Smooth muscle cell (in vitro differentiated cells): ENCODE measurements around the gene DCTN2. TPM values are rescaled to one million over a fixed set of nuclear protein-coding genes. Genes with fewer than 3 reads are reported as not detected.

ENCODE experiments used
- DNase-seq: peaks from one replicate; lab custom pipeline; 2025; ENCODE audit not compliant: unreplicated experiment; lab: John Stamatoyannopoulos, UW
- H2AFZ ChIP-seq: fragments of 200-600 bp; sonication (generic); 2 replicates; pipeline ENCODE4 v1.6.0; 2016; ENCODE audit warnings: antibody characterized with exemption, low read depth, mild to moderate bottlenecking
- H3F3A ChIP-seq: fragments of 200-600 bp; sonication (generic); 2 replicates; pipeline ENCODE4 v1.6.0; 2017; ENCODE audit warnings: antibody characterized with exemption, low read depth
- H3K27ac ChIP-seq: fragments of 200-600 bp; sonication (generic); 2 replicates; pipeline ENCODE4 v1.5.1; 2016; ENCODE audit warnings: low read depth, mild to moderate bottlenecking
- H3K27me3 ChIP-seq: fragments of 200-600 bp; sonication (generic); 2 replicates; pipeline ENCODE4 v1.6.1; 2016; ENCODE audit warnings: low read depth, mild to moderate bottlenecking
- H3K36me3 ChIP-seq: fragments of 200-600 bp; sonication (generic); 2 replicates; pipeline ENCODE4 v1.5.1; 2016; ENCODE audit warnings: low read depth
- H3K4me1 ChIP-seq: fragments of 200-600 bp; sonication (generic); 2 replicates; pipeline ENCODE4 v1.5.1; 2016; ENCODE audit warnings: low read depth
- H3K4me2 ChIP-seq: fragments of 200-600 bp; sonication (generic); 2 replicates; pipeline ENCODE4 v1.6.0; 2016; ENCODE audit warnings: mild to moderate bottlenecking
- H3K4me3 ChIP-seq: fragments of 200-600 bp; sonication (generic); 2 replicates; pipeline ENCODE4 v1.5.1; 2016; ENCODE audit warnings: mild to moderate bottlenecking
- H3K79me2 ChIP-seq: fragments of 200-600 bp; sonication (generic); 2 replicates; pipeline ENCODE4 v1.6.0; 2016; ENCODE audit warnings: low read depth, mild to moderate bottlenecking
- H3K9ac ChIP-seq: fragments of 200-600 bp; sonication (generic); 2 replicates; pipeline ENCODE4 v1.6.0; 2016; ENCODE audit warnings: low read depth
- H3K9me3 ChIP-seq: fragments of 200-600 bp; sonication (generic); replicated peaks from 2 replicates; pipeline ENCODE4 v1.5.1; 2016; ENCODE audit warnings: low read depth
- H4K20me1 ChIP-seq: fragments of 200-600 bp; sonication (generic); 2 replicates; pipeline ENCODE4 v1.6.0; 2016; ENCODE audit warnings: low read depth
- CTCF ChIP-seq: fragments of 200-600 bp; sonication (generic); IDR thresholded peaks from 2 replicates; pipeline ENCODE4 v1.5.1; 2017; ENCODE audit warnings: borderline replicate concordance, mild to moderate bottlenecking, antibody characterized with exemption; ENCODE audit not compliant: insufficient read depth, poor library complexity, severe bottlenecking
- WGBS: methylation state at CpG from one replicate; pipeline ENCODE4 v1.1.7; 2016; ENCODE audit warnings: low lambda C conversion rate; 5-methylcytosine and 5-hydroxymethylcytosine counted together
- polyA plus RNA-seq: library from polyadenylated mRNA; unstranded; fragments of >200 nt; fragmentation: Nextera tagmentation; extraction: Ambion mirVana; gene quantifications from 2 replicates; pipeline ENCODE4 v1.2.1, GENCODE V29; 2016
- total RNA-seq: library from RNA; depleted of rRNA; stranded (reverse); fragments of >200 nt; gene quantifications from 2 replicates; pipeline ENCODE4 v1.2.3, GENCODE V29; 2014

Gene DCTN2
- total and polyA plus RNA-seq, 2 experiments from 2014 or later, result 107 to 119 TPM

DNA sequence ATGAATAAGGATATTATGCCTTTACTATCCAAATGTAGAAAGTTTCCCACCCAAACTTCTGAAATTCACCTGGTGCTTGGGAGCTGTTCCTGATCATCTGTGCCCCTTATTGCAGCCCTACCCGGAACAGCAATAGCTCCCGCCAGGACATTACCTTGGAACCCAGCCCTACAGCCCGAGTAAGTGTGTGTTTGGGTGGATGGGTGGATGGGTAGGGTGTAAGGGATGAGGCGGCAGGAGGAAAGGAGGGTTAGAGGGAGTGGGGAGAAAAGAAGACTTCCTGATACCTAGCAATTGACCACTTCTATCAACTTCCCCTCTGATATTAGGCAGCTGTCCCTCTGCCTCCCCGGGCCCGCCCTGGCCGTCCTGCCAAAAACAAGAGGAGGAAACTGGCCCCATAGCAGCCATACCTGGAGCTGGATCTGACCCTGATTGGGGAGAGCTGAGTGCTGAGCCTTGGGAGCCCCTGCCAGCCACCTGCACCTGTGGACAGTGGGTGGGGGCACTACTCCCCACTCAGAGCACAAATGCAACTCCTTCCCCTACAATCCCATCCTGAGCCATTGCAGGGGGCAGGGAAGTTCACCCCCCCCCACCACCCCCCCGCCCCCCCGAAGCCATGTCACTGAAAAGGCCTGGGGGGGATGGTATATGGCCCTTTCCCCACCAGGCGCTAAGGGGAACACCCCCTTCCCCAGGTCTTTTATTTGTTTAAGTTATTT lies 18.0 kb downstream of the DCTN2 start:
- no peak for TF ChIP-seq CTCF
- H3K4me1 ChIP-seq, result peaks cover 3% of the 10 kb centered on the region
- no peak overlapping the region for H3K27ac ChIP-seq
- peaks cover 11% of the 10 kb centered on the region for H3K36me3 ChIP-seq
- H4K20me1 ChIP-seq, result peaks cover 35% of the 10 kb centered on the region
- no peaks in the 10 kb centered on the region for H3K27me3 ChIP-seq
- H3K9ac ChIP-seq, result no peak overlapping the region
- H2AFZ ChIP-seq, result no peak overlapping the region
- 94% methylated on average over 10 of the region's 10 CpGs for WGBS
- peaks cover 39% of the 10 kb centered on the region for H3F3A ChIP-seq
- H3K9me3 ChIP-seq, result no peaks in the 10 kb centered on the region
- DNase-seq, result no peak
- H3K4me2 ChIP-seq, result no peak overlapping the region
- peaks cover 18% of the 10 kb centered on the region for H3K79me2 ChIP-seq
- H3K4me3 ChIP-seq, result no peak overlapping the region

DNA sequence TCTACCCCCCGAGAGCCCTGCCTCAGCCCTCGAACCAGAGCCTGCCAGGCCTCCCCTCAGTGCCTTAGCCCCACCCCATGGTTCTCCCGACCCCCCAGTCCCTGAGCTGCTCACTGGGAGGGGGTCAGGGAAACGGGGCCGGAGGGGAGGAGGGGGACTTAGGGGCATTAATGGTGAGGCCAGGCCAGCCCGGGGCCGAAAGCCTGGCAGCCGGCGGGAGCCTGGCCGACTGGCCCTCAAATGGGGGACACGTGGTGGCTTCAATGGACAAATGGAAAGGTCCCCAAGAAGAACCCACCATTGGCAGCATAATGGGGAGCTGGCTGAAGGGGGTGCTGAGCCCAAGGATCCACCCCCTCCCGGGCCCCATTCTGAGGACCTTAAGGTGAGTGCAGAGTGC lies 18.8 kb downstream of the DCTN2 start:
- Histone ChIP-seq H3K36me3 (peaks cover 11% of the 10 kb centered on the region), H4K20me1 (peaks cover 43% of the 10 kb centered on the region), H3K27me3 (no peaks in the 10 kb centered on the region), H3K9me3 (no peaks in the 10 kb centered on the region), H3K27ac (no peak overlapping the region), H3K4me1 (peaks cover 9% of the 10 kb centered on the region), H3K4me2 (no peak overlapping the region), H2AFZ (no peak overlapping the region), H3K9ac (no peak overlapping the region), H3K4me3 (no peak overlapping the region), H3K79me2 (peaks cover 26% of the 10 kb centered on the region), H3F3A (peaks cover 42% of the 10 kb centered on the region)
- no peak for DNase-seq
- no peak for TF ChIP-seq CTCF
- WGBS, result over 99% methylated on average over 9 of the region's 12 CpGs

DNA sequence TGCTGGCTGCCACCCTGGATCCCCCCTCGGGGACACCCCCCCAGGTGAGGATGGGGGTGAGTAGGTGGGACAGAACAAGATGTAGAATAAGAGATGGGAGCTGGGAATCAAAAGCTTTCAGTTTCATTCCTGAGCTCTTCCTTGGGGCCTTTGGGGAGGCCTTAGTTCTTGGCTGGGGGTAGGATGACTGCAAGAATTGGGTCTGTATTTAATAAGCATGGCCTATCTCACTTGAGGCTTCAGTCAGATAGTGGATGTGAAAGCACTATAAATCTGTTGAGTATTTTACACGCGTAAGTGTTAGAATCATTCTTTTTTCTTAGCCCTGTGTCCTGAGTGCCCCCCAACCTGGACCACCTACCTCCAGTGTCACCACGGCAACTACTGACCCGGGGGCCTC lies 19.8 kb downstream of the DCTN2 start:
- Histone ChIP-seq H4K20me1 (peaks cover 43% of the 10 kb centered on the region), H3K79me2 (peaks cover 28% of the 10 kb centered on the region), H3K4me3 (no peak overlapping the region), H3K4me2 (no peak overlapping the region), H3K9ac (no peak overlapping the region), H3K27ac (no peak overlapping the region), H3K36me3 (peaks cover 4% of the 10 kb centered on the region), H3K4me1 (peaks cover 10% of the 10 kb centered on the region), H3K9me3 (no peaks in the 10 kb centered on the region), H2AFZ (no peak overlapping the region), H3K27me3 (no peaks in the 10 kb centered on the region), H3F3A (peaks cover 38% of the 10 kb centered on the region)
- no peak for DNase-seq
- WGBS, result 100% methylated on average over 5 of the region's 5 CpGs
- no peak for TF ChIP-seq CTCF
